NCI-H2081 (cell line): Measurements from ENCODE around the gene LHFPL6.
A peak's percentile ranks its signal among the peaks of the same experiment; 100 is the strongest.

Experiments
- DNase-seq, 2 experiments: peaks; one replicate each; lab custom pipeline; 2025; lab: John Stamatoyannopoulos, UW

The LHFPL6 gene

GRCh38 chr13:39554371-39554770 is 48.6 kb downstream of the LHFPL6 start:
- no peak for DNase-seq

GRCh38 chr13:39552246-39552645 is 50.7 kb downstream of the LHFPL6 start:
- DNase-seq: no peak

GRCh38 chr13:39550931-39551330 is 52.1 kb downstream of the LHFPL6 start:
- no peak for DNase-seq

- no peak for DNase-seq
These were observed 55.9 kb downstream of the LHFPL6 start for GRCh38 chr13:39547108-39547507.

- DNase-seq: no peak
These were observed 60.6 kb downstream of the LHFPL6 start for GRCh38 chr13:39542361-39542760.

GRCh38 chr13:39540929-39541605 is 61.9 kb downstream of the LHFPL6 start:
- no peak for DNase-seq

GRCh38 chr13:39538816-39539790 is 63.9 kb downstream of the LHFPL6 start:
- peak; percentile 83 to 95 for DNase-seq

GRCh38 chr13:39536906-39537305 is 66.1 kb downstream of the LHFPL6 start:
- no peak for DNase-seq

GRCh38 chr13:39536274-39536673 is 66.7 kb downstream of the LHFPL6 start:
- no peak for DNase-seq

GRCh38 chr13:39533651-39534150 is 69.3 kb downstream of the LHFPL6 start:
- no peak for DNase-seq

- DNase-seq: no peak
These were observed 71.3 kb downstream of the LHFPL6 start for GRCh38 chr13:39531646-39532045.

- DNase-seq: no peak
These were observed 72.1 kb downstream of the LHFPL6 start for GRCh38 chr13:39530916-39531315.

GRCh38 chr13:39528661-39528980 is 74.4 kb downstream of the LHFPL6 start:
- no peak for DNase-seq

GRCh38 chr13:39527961-39528660 is 74.9 kb downstream of the LHFPL6 start:
- DNase-seq: no peak

GRCh38 chr13:39527301-39527700 is 75.7 kb downstream of the LHFPL6 start:
- DNase-seq: no peak

- no peak for DNase-seq
These were observed 76.5 kb downstream of the LHFPL6 start for GRCh38 chr13:39526499-39526898.

GRCh38 chr13:39525506-39525905 is 77.5 kb downstream of the LHFPL6 start:
- no peak for DNase-seq

GRCh38 chr13:39524795-39525194 is 78.2 kb downstream of the LHFPL6 start:
- no peak for DNase-seq

GRCh38 chr13:39522329-39522728 is 80.7 kb downstream of the LHFPL6 start:
- no peak for DNase-seq

GRCh38 chr13:39521701-39522100 is 81.3 kb downstream of the LHFPL6 start:
- DNase-seq: no peak

- peak in 1 of 2 experiments; percentile 38 for DNase-seq
These were observed 86.9 kb downstream of the LHFPL6 start for GRCh38 chr13:39516096-39516495.

GRCh38 chr13:39515224-39515714 is 87.7 kb downstream of the LHFPL6 start:
- peak in 1 of 2 experiments; percentile 66 for DNase-seq
